GM12891 (cell line): ENCODE measurements around the gene ANKS3.

ENCODE experiments used
- DNase-seq: peaks from one replicate; pipeline ENCODE4 v3.0.0; 2011; ENCODE audit warnings: low spot score; ENCODE audit not compliant: insufficient read length
- FAIRE-seq: peaks from 2 replicates; lab custom pipeline; 2011; peaks lifted over from hg19 to GRCh38; lab: Jason Lieb, UNC
- PAX5 ChIP-seq: IDR thresholded peaks from 2 replicates; pipeline ENCODE4 v1.6.1; 2011; ENCODE audit warnings: low read length, moderate library complexity, mild to moderate bottlenecking; ENCODE audit not compliant: insufficient read depth, severe bottlenecking
- POLR2A ChIP-seq: IDR thresholded peaks from 2 replicates; pipeline ENCODE4 v1.6.1; 2011; ENCODE audit warnings: low read depth, low read length, control low read depth
- POLR2AphosphoS5 ChIP-seq: IDR thresholded peaks from 2 replicates; pipeline ENCODE4 v1.6.1; 2011; ENCODE audit warnings: low read depth, low read length, control low read depth
- POU2F2 ChIP-seq: IDR thresholded peaks from 2 replicates; pipeline ENCODE4 v1.6.1; 2011; ENCODE audit warnings: low read depth, mild to moderate bottlenecking, control low read depth, low read length, moderate library complexity
- SPI1 ChIP-seq: IDR thresholded peaks from 2 replicates; pipeline ENCODE4 v1.6.1; 2011; ENCODE audit warnings: low read depth, low read length, control low read depth
- TAF1 ChIP-seq: IDR thresholded peaks from 2 replicates; pipeline ENCODE4 v1.6.1; 2011; ENCODE audit warnings: low read depth, low read length, control low read depth

ANKS3 gene

DNA sequence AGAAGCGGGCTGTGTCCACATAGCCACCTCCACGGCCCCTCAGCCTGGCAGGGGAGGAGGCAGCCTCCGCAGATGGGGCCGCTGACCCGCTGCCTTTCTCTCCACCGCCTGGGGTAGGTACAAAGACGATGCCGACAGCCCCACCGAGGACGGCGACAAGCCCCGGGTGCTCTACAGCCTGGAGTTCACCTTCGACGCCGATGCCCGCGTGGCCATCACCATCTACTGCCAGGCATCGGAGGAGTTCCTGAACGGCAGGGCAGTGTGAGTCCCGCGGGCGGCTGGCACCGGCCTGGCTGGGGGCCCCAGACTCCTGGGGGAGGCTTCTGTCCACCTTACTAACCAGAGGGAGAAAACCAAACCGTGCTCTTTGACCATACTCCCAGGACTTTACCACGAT, 81.5 kb downstream of the ANKS3 start:
- TF ChIP-seq POU2F2 (no peak), TAF1 (no peak), SPI1 (no peak), POLR2AphosphoS5 (no peak), PAX5 (no peak), POLR2A (no peak)
- FAIRE-seq, result no peak

DNA sequence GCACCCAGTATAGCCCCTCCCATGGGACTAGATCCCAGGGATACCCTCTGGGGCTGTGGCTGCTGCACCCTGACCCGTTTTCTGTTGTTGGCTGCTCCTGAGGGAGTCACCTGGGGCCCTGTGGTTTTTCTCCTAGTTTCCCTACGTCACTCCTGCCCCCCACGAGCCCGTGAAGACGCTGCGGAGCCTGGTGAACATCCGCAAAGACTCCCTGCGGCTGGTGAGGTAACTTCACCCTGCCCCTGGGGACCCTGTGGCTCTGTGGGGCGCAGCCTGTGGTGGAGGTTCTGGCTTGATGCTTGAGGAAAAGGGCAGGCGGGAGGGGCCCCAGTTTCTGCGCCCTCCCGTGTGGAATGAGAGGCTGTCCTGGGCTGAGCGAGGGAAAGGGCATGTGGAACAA, 82.2 kb downstream of the ANKS3 start:
- FAIRE-seq, result no peak
- no peak for TF ChIP-seq SPI1
- no peak for TF ChIP-seq POLR2AphosphoS5
- no peak for TF ChIP-seq POLR2A
- TF ChIP-seq PAX5, result no peak
- no peak for TF ChIP-seq TAF1
- TF ChIP-seq POU2F2, result no peak
- no peak for DNase-seq

More for the DNA sequence above, 81.5 kb downstream of the ANKS3 start:
- no peak for DNase-seq

DNA sequence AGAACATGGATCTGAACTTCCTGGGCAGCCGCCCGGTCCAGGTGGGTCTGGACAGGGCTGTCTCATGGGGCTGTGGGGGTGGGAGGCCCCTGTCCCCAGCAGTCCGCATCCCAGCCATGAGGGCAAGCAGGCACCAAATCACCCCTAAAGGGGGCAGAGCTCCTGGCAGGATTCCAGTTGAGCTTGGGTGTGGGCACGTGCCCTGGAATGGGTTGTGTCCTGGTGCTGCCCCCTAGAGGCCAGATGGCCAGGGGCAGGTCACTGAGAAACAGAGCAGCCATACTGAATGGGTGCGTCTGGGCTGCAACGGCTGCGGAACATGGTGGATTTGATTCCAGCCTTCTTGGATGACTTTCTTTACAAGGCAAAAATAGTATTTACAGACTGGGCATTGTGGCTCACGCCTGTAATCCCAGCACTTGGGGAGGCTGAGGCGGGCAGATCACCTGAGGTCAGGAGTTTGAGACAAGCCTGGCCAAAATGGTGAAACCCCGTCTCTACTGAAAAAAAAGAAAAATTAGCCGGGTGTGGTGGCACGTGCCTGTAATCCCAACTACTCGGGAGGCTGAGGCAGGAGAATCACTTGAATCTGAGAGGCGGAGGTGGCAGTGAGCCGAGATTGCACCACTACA, 83.5 kb downstream of the ANKS3 start:
- FAIRE-seq, result peak; percentile 93

DNA sequence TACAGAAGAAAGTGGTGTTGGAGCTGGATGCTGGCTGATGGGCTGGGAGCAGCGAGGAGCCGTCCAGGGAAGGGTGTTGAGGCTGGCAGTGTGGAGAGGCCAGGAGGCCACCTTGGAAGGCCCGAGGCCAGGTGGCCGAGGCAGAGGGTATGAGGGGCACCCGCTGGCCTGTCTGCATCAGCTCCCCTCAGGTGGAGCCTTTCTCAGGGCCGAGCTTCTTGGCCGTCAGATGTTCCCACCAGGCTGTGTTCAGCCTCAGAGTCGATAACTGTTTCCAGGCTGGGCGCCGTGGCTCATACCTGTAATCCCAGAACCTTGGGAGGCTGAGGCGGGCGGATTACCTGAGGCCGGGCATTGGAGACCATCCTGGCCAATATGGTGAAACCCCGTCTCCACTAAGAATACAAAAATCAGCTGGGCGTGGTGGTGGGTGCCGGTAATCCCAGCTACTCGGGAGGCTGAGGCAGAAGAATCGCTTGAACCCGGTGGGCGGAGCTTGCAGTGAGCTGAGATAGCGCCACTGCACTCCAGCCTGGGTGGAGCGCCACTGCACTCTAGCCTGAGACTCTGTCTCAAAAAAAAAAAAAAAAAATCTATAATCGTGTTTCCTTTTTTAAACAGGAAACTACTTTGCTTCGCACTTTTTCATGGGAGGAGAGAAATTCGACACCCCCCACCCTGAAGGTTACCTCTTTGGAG, 84.2 kb downstream of the ANKS3 start:
- DNase-seq (no peak), FAIRE-seq (no peak)
- TF ChIP-seq POLR2A (no peak), PAX5 (no peak), POU2F2 (no peak), TAF1 (no peak), SPI1 (no peak), POLR2AphosphoS5 (no peak)

More for the DNA sequence above, 83.5 kb downstream of the ANKS3 start:
- peak; percentile 80 for DNase-seq

DNA sequence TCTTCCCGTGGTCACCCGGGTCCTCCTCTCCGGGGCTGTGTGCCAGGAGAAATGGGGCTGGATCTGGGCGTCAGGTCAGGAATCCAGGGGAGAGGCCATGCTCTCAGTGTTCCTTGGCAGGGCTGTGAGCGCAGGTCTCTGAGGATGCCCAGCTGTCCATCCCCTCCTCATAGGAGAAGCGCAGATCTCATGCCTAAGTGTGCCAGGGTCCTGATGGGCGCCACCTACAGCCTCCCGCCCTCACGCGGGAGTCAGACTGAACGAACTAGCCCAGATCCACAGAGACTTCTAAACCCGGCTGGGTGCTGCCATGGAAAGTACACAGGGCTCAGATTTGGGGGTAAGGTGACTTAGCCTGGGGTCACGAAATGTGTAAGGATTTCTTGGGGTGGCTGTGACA, 85.2 kb downstream of the ANKS3 start:
- FAIRE-seq (no peak), DNase-seq (no peak)
- TF ChIP-seq PAX5 (no peak), POU2F2 (no peak), POLR2AphosphoS5 (no peak), SPI1 (no peak), TAF1 (no peak), POLR2A (no peak)

DNA sequence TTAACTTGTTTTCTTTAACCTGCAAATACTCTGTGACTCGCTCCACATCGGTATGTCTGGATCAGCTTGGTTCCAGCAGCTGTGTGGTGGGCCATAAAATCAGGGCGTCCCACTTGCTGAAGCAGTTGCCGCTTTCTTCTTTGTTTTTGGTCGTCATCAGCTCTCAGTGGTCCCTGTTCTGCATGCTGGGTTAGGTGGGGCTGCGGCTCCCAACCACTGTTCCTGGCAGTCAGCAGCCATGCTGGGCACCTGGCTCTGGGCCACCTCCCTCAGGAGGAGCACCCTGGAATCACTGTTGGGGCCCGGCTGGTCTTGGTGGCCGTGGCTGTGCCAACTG, 86.5 kb downstream of the ANKS3 start:
- FAIRE-seq (no peak), DNase-seq (no peak)
- no peak for TF ChIP-seq POU2F2
- TF ChIP-seq POLR2A, result no peak
- no peak for TF ChIP-seq TAF1

GRCh38 chr16:4646773-4647643, 87.1 kb downstream of the ANKS3 start:
- no peak for FAIRE-seq

More at GRCh38 chr16:4646773-4647643, 87.1 kb downstream of the ANKS3 start:
- DNase-seq, result no peak
- no peak for TF ChIP-seq POLR2A
- no peak for TF ChIP-seq TAF1
- no peak for TF ChIP-seq SPI1
- no peak for TF ChIP-seq POLR2AphosphoS5
- TF ChIP-seq PAX5, result no peak
